HG02943 (cell line): ENCODE measurements around the gene EPHB1.

Source experiments
- ATAC-seq: cut with Tn5 transposase; IDR thresholded peaks from one replicate; pipeline ENCODE4 v1.9.1; 2021; ENCODE audit warnings: mild to moderate bottlenecking, low read depth, moderate library complexity; ENCODE audit not compliant: unreplicated experiment

EPHB1 gene

DNA sequence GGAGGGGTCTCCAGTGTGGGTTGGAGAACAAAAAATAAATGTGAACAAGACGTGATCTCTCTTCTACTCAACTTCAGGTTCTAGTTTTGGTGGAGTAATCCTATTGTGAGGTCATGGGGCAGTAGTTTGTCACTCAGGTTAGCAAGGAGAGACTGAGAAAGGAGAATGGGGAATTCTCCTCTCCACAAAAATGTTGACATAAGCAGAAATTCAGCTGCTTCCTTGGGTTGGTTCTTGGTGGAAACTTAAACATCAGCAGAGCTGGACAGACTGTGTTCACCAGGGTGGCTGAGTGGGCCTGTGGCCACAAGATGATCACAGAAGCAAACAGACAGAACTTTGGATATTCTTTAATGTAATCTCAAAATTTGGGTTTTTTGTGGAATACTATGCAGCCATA, 78.7 kb downstream of the EPHB1 start:
- no peak for ATAC-seq

- ATAC-seq = no peak
Measured at GRCh38 chr3:134874737-134875413, 79.8 kb downstream of the EPHB1 start.

DNA sequence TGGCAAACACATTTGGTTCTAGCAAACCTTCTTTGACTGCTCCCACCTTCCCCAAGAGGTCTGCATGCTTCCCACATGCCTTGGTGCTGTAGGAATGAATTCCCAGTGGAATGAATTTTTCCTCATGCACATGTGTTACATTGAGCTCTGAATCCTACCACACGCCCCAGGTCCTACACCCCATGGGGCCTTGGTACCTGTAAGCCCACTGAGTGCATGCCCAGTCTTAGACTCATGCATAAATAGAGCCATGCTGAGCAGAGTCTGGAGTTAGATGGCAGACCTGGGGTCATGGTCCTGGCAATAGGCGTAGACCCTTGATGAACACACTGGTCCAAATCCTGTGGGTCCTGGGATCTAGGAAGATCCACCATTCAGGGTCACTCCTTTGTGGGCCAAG, 81.8 kb downstream of the EPHB1 start:
- no peak for ATAC-seq

DNA sequence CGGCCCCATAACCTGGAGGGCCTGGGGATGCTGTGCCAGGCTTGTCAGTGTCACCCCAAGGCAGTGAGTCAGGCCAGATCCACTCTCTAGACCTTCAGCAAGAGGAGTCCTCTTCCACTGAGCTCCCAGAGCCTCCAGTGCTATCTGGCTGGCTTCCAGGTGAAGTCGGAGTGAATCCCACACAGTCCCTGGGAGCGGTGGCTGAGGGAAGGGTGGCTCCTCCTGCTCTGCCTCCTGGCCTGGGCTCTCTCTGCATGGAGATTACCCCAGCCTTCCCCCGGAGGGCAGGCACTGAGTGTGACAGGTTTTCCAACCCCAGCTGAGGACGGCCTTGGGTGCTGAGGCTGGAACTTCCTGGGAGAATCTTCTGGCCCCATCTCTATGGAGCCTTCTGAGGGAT, 82.7 kb downstream of the EPHB1 start:
- no peak for ATAC-seq

DNA sequence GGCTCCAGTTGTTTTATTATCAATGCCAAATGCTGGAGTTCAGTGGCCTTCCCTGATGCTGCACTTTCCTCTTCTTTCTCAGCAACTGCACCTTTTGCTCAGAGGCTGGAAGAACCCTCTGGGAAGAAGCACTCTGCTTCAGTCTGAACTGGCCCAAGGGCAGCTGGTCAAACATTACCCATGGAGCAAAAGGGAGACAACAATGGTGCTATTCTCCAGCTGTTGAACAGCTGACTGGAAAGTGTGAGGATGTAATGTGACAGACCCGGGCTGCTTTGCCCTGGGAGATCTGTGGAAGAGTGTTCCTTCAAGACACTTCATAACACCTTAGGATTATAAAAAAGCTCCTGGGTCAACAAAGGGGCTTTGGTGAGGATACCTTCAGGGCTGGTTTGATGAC, 84.9 kb downstream of the EPHB1 start:
- no peak for ATAC-seq

GRCh38 chr3:134880431-134880830, 85.4 kb downstream of the EPHB1 start:
- no peak for ATAC-seq

DNA sequence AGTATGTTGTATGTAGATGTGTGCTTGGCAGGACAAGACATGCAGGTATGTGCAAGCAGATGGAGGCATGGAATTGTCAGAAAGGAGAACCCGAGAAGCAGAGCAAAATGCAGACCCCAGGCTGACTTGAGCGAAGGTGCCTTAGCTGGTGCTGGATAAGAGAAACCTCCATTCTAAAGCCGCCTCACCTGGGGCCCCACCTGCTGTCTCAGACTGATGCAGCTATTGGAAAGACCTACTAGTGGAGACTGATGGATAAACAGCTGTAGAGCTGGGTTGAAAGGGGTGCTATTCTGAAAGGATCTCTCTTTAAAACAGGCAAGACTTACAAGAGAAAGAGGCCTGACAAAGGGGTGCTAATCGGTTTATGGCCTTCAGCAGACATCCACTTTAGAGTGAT, 86.2 kb downstream of the EPHB1 start:
- ATAC-seq = no peak

DNA sequence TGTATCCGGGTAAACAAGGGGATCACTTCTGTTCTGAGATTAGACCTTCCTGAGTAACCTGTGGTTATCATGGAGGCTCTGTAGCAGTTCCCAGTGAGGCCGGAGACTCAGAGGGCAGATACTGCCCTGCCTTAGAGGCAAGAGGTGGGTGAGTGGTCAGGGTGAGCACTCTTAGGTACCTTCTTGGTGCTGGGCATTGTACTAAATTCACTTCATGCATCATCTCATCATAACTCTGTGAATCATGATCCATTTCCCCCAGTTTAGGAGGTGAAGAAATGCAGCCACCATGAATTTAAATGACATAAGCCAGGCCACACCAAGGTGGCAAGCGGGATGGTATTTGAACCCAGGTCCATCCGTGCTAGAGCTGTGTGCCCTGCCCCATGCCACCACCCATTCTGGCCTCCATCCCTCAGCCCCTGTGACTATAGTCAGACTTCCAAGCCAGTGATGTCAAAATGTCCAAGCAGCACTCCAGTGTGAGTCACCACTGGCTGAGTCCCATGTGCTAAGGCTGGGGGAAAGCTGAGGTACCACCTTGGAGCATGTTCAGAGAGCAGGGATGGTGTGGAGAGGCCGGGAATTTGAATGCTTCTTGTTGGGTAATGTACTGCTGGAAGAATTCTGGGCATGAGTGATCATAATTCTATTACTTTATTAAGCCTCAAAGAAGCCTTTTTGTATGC, 88.8 kb downstream of the EPHB1 start:
- ATAC-seq = no peak

DNA sequence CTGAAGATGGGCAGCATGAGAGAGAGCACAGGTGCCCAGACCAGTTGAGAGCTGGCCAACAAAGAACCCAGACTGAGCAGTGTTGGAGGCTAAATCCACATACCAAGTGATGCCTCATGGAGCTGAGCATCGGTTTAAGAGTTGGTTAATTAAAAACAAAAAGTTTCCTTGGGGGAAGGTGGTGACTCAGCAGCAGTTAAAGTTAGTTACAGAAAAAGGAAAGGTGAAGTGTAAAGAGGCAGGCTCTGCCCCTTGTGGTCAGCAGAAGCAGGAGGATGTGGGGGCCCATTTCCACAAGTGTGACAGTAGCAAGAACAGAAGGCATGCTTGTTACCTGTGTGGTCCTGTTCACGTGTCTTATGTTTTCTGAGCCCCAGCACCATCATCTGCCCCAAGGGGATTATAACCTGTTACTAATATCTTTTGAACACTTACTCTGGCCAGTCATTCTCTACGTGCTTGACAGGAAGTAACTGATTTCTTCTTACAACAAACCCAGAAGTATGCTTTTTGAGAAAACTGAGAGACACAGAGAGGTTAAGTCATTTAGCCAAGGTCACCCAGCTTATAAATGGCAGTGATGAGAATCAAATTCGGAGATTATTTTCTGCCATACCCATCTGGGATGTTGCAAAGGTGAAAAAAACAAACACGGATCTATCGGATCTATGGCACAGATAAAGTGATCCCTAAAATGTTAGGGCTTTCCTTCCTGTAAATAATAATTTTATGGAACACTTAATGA, 91.0 kb downstream of the EPHB1 start:
- peak; percentile 84 for ATAC-seq

- no peak for ATAC-seq
Measured at GRCh38 chr3:134886991-134887390, 91.9 kb downstream of the EPHB1 start.

DNA sequence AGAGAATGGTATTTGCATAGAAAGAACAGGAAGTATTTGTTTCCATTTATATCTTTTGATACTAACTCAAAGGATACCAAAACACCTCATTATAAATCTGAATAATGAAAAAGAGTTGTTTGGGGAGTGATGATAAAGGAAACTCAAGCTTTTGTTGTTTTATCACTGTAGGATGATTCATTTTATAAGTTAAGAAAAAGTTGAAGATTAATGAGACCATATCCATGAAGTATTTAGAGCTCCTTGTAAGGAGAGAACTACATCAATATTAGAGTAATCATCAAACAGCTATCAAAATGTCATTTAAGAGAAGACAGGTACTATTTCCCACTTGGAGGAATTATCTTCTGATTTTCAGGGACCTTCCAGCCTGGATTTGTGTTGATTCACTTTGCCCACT, 92.5 kb downstream of the EPHB1 start:
- ATAC-seq = no peak

- ATAC-seq = no peak
Measured at GRCh38 chr3:134892326-134892725, 97.3 kb downstream of the EPHB1 start.

DNA sequence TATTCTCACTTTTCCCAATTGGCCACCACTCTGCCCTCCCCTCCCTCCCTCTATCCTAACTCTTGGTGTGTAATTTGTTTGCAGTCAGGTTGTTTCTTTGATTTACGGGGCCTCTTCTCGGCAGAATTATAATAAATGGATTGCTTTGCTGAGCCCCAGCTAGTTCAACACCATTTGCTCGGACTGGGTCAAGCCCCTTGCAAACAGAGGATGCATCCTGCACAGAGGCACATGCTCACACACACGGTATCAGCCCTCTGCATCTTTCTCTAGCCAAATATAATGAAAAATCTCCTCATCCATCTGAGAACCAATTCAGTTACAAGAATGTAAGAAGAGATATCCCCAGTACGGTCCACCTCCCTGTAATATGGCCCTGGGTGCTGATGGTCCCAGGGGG, 97.7 kb downstream of the EPHB1 start:
- no peak for ATAC-seq

DNA sequence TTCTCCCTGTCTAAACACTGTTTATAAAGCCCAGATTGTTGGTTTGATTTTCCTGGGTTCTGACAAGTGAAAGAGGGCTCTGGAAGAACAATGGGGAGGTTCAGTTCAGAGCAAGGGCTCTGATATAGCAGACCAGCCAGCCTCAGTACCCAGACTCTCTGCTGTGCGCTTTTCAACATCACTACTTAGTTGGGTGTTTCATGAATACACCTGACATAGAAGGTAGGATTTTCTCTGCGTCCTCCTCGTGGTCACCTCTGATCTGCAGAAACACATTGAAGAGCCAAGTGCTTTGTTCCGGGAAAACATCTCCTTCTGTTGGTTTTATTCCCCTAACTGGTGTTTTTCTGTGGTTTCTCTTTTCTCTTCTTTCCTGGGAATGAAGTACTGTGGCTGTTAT, 99.5 kb downstream of the EPHB1 start:
- no peak for ATAC-seq

GRCh38 chr3:134895181-134895580, 100.1 kb downstream of the EPHB1 start:
- ATAC-seq = no peak

GRCh38 chr3:134896141-134896540, 101.1 kb downstream of the EPHB1 start:
- no peak for ATAC-seq

- no peak for ATAC-seq
Measured at GRCh38 chr3:134896696-134897095, 101.6 kb downstream of the EPHB1 start.

DNA sequence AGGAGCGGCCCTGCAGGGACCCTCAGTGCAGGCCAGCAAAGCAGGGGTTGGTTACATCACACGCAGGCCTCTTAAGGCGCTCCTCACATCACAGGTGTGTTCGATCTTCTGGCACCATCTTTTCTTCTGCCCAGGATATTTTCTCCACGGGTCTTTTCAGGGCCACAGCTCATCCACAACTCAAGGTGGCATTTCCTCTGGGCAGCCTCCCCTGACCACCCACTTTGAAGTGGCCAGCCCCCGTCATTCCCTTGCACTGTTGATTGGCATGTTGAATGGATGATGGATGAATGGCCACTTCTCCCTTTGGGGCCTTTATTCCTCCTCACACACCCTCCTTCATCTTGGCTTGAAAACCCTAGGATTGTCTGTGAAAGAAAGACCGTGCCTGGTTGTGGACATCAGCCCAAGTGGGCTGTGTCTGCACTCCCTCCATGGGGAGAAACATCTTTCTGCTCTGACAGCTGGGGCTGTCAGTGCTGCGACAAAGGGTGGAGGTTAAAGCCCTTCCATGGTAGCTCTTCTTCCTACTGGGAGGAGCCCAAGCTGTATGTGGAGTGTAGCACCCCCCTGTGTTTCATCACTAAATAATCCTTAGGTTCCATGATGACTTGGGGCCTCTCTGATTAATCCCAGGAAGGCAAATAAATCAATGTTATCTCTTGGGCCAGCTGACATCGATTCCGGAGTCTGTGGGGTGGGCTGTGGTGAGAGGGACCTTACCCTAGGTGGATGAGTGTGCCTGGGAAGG, 102.5 kb downstream of the EPHB1 start:
- ATAC-seq = no peak

GRCh38 chr3:134898181-134898754, 103.2 kb downstream of the EPHB1 start:
- ATAC-seq = no peak

DNA sequence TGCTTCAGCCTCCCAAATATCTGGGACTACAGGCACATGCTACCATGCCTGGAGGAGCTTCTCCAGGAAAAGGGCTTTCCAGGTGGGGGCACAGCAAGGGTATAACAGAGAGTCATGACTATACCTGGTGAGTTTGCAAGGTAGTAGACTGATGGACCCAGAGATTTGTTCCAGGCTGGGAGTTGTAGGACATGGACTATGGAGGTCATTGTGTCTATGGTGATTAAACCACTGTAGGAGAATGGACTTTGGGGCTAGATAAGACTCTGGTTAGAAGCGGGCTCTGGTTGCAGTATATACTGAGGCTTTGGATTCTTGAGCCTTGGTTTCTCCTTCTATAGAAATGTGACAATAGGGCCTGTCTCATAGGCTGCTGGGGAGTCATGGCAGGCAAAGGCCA, 104.7 kb downstream of the EPHB1 start:
- no peak for ATAC-seq

GRCh38 chr3:134900482-134900881, 105.4 kb downstream of the EPHB1 start:
- no peak for ATAC-seq
